Heart right ventricle (tissue), 16 donors: Measurements from ENCODE around the gene LETM1. TPM values are rescaled to one million over a fixed set of nuclear protein-coding genes. Genes with fewer than 3 reads are reported as not detected.
"Not testable (repeated sequence)": the region's sequence is repeated elsewhere in the genome, so short reads cannot be mapped to it uniquely, and the experiment has no call there.

Experiments
- ATAC-seq, 8 donors: fragments of 200-7000 bp; cut with Tn5 transposase; one replicate each; pipeline ENCODE4 v1.9.1; 2020; ENCODE audit warnings: mild to moderate bottlenecking in 8 of 8, moderate library complexity in 8 of 8, moderate number of reproducible peaks in 1 of 8
- DNase-seq, 2 donors: peaks; one replicate each; pipeline ENCODE4 v3.0.0-alpha.2; 2020
- H3K27ac ChIP-seq, 10 donors: fragments of 200-600 bp; sonication (generic) in 2 of 10; one replicate each; pipeline versions ENCODE4 v1.5.0 to v1.8.0; 2020 to 2022; ENCODE audit warnings: mild to moderate bottlenecking in 3 of 10
- H3K27me3 ChIP-seq, 7 donors: fragments of 200-600 bp; one replicate each; pipeline ENCODE4 v1.8.0; 2021 to 2022; ENCODE audit warnings: mild to moderate bottlenecking in 2 of 7
- H3K36me3 ChIP-seq, 9 donors: fragments of 200-600 bp; sonication (generic) in 1 of 9; one replicate each; pipeline versions ENCODE4 v1.5.0 to v1.8.0; 2020 to 2022; ENCODE audit warnings: mild to moderate bottlenecking in 2 of 9
- H3K4me1 ChIP-seq, 9 donors: fragments of 200-600 bp; sonication (generic) in 1 of 9; one replicate each; pipeline versions ENCODE4 v1.5.0 to v1.8.0; 2020 to 2022; ENCODE audit warnings: mild to moderate bottlenecking in 4 of 9
- H3K4me3 ChIP-seq, 10 donors: fragments of 200-600 bp; sonication (generic) in 2 of 10; one replicate each; pipeline versions ENCODE4 v1.5.0 to v1.8.0; 2020 to 2022; ENCODE audit warnings: mild to moderate bottlenecking in 7 of 10, moderate library complexity in 2 of 10
- H3K9me3 ChIP-seq, 11 donors: fragments of 200-600 bp in 10 of 11; sonication (generic) in 2 of 11; one replicate each; pipeline versions ENCODE4 v1.5.0 to v1.8.0; 2013 to 2022; ENCODE audit warnings: mild to moderate bottlenecking in 2 of 11, control low read depth in 1 of 11, moderate library complexity in 1 of 11
- WGBS, 2 donors: extraction: QIAGEN DNeasy Blood & Tissue Kit; methylation state at CpG; one replicate each; pipeline ENCODE4 v1.1.7; 2013; ENCODE audit warnings: inconsistent platforms in 1 of 2; 5-methylcytosine and 5-hydroxymethylcytosine counted together
- intact Hi-C, 10 donors: fragments of 100-400 bp; cut with DNase I; formaldehyde crosslinking; loops; one replicate each; pipeline versions ENCODE4 v1.11.1 to v1.14.2; 2022
- polyA plus RNA-seq, 2 donors: library from polyadenylated mRNA; stranded (reverse); fragments of 200-250 nt; gene quantifications; one replicate each; pipeline ENCODE4 v1.2.3, GENCODE V29; 2013
- total RNA-seq, 10 donors: library from RNA; stranded (reverse); fragmentation: NEBNext Ultra II Directional in 3 of 10; extraction: Animal tissue kit (Norgen Biotek cat#: 25700) in 3 of 10; gene quantifications; one replicate each; pipeline versions ENCODE4 v1.2.1 to v1.2.4, GENCODE V29; 2021 to 2023
- TF ChIP-seq, protein P1 (sequence below), 9 donors: fragments of 200-600 bp; sonication (generic) in 2 of 9; IDR thresholded peaks; one replicate each; pipeline versions ENCODE4 v1.5.0 to v1.8.0; 2021 to 2022; ENCODE audit warnings: antibody characterized with exemption in 9 of 9, mild to moderate bottlenecking in 5 of 9, moderate library complexity in 1 of 9
- donor health status: Arrhythmogenic right ventricular cardiomyopathy.
- donor health status: ischemic (EF 13 %, LVEDD 7.1; RV severe dilation, severe dysfunction).
- donor health status: healthy with polysubstance abuse.
- donor health status: DM: no; HTN: yes; CAD: no.
- donor health status: DM: no; HTN: no; CAD: no.
- donor health status: ischemic (EF 25% LVEDD 6.9; RV normal size, moderate dysfunction).
- donor health status: ischemic (EF 25% LVEDD 5.7; RV mildly dilated, moderate dysfunction).
- donor health status: healthy.
- donor health status: DM: yes; HTN: yes; CAD: no.
- donor health status: Ischemic cardiomyopathy.
- donor health status: ischemic (EF 35%, LVEDD 5.7; RV mildly dilated, moderate dysfunction).
- donor health status: nonischemic (EF 11% LVEDD 7.7; RV severe dilation, severe dysfunction).
- donor health status: DM: yes; HTN: yes; CAD: no.
- donor health status: PGD.
- donor health status: ischemic (EF 29% LVEDD 5.4; RV normal size, mild dysfunction).
- donor health status: nonischemic (EF 23%, LVEDD 6.1; RV moderate dilation, normal function).

LETM1 gene
- total and polyA plus RNA-seq, 12 donors: 23.4 to 53.1 (median 41.2) TPM

DNA sequence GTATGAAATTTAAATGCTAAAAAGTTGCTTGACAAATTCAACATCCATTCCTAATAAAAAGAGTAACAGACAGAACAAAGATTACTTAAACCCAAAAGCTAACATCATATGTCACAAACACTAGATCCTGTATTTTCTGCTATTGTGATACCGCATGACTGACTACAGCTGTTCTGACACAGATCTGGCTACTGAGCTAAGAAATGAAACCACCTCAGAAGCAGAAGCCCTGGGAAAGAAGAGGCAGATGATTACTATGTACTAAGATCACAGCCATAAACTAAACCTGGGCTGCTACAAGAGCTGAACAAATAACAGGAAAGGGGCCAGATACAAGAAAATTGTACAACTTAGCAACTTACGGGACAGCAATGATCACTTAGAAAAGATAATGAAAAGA is 9.4 kb downstream of the LETM1 start:
- H3K36me3 ChIP-seq: peaks cover 0 to 65% (median 1%) of the 10 kb centered on the region in 9 donors
- ATAC-seq: no peak
- DNase-seq: no peak
- TF ChIP-seq, protein P1, sequence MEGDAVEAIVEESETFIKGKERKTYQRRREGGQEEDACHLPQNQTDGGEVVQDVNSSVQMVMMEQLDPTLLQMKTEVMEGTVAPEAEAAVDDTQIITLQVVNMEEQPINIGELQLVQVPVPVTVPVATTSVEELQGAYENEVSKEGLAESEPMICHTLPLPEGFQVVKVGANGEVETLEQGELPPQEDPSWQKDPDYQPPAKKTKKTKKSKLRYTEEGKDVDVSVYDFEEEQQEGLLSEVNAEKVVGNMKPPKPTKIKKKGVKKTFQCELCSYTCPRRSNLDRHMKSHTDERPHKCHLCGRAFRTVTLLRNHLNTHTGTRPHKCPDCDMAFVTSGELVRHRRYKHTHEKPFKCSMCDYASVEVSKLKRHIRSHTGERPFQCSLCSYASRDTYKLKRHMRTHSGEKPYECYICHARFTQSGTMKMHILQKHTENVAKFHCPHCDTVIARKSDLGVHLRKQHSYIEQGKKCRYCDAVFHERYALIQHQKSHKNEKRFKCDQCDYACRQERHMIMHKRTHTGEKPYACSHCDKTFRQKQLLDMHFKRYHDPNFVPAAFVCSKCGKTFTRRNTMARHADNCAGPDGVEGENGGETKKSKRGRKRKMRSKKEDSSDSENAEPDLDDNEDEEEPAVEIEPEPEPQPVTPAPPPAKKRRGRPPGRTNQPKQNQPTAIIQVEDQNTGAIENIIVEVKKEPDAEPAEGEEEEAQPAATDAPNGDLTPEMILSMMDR (IDR thresholded peaks at IDR 0.05): no peak
- H3K27ac ChIP-seq: no peak overlapping the region
- WGBS, 2 donors: 92 to 98% methylated on average over 2 of the region's 2 CpGs
- no peaks in the 10 kb centered on the region for H3K27me3 ChIP-seq
- H3K4me3 ChIP-seq: no peak overlapping the region
- H3K4me1 ChIP-seq: peaks cover 0 to 43% (median 26%) of the 10 kb centered on the region in 9 donors
- intact Hi-C loops: no loop called here
- H3K9me3 ChIP-seq: no peaks in the 10 kb centered on the region

DNA sequence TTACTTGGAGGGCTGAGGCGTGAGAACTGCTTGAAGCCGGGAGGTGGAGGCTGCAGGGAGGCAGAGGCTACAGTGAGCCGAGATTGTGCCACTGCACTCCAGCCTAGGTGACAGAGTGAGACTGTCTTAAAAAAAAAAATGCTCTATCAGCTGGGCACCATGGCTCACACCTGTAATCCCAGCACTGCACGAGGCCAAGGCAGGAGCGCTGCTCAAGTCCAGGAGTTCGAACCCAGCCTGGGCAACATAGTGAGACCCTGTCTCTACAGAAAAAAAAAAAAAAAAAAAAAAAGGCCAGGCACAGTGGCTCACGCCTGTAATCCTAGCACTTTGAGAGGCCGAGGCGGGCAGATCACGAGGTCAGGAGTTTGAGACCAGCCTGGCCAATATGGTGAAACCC is 11.3 kb downstream of the LETM1 start:
- WGBS, 2 donors: 94 to 97% methylated on average over 10 of the region's 10 CpGs
- H3K9me3 ChIP-seq, DNase-seq, H3K4me3 ChIP-seq, intact Hi-C loops, ATAC-seq, H3K27me3 ChIP-seq: not testable (repeated sequence)
- Histone ChIP-seq H3K4me1 (peaks cover 0 to 27% (median 18%) of the 10 kb centered on the region in 9 donors), H3K27ac (peak overlapping the region in 2 of 10 donors; percentile 28 to 47), H3K36me3 (peaks cover 0 to 85% (median 17%) of the 10 kb centered on the region in 9 donors)

DNA sequence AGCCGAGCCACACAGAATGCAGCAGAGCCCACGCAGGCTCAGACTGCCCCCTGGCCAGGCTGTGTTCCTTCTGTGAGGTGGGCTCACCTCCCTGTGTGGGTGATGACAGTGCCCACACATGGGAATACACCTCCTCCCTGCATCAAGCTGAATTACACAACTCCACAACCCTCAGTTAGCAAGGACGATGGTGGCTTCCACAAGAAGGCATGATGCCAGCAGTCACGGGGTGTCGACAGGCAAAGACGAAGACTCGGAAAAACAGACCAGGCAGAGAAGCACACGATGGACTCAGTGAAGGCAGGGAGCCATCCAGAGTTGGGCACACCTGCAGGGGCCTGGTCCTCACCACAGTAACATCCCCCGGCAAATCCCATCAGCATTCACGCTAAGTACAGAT is 12.1 kb downstream of the LETM1 start:
- peak; percentile 54 to 89 (median 81) for ATAC-seq
- Histone ChIP-seq H3K36me3 (peaks cover 0 to 93% (median 24%) of the 10 kb centered on the region in 9 donors), H3K27ac (peak overlapping the region in 7 of 10 donors; percentile 40 to 68 (median 52)), H3K27me3 (no peaks in the 10 kb centered on the region), H3K4me3 (no peak overlapping the region), H3K9me3 (no peaks in the 10 kb centered on the region), H3K4me1 (peaks cover 0 to 27% (median 18%) of the 10 kb centered on the region in 9 donors)
- DNase-seq: peak; percentile 46 to 51
- intact Hi-C loops: loop anchor here in 1 of 10 donors (2.0 kb wide), 1 partner anchor 55 kb away; no protein-coding TSS in a partner anchor
- 26 to 48% methylated on average over 10 of the region's 10 CpGs for WGBS, 2 donors
- TF ChIP-seq, protein P1 (IDR thresholded peaks at IDR 0.05): no peak

DNA sequence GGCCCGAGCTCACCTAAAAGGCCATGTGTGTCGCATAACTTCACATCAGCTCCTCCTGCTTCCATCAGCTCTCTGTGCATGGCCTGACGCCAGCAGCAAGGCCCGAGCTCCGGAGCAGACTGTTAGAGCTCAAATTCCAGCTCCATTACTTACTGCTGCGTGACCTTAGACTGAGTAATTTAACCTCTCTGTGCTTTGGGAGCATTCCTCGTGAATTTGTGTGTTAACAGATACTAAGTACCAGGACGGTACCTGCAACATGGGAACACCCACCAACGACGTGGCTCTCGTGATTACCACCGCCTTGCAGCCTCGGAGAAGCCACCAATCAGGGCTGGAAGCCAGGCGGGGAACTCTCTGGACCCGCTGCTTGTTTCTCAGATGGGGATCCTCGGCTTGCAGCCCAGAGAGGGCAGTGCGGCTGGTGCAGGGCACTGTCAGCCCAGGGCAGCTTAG is 12.9 kb downstream of the LETM1 start:
- H3K36me3 ChIP-seq: peaks cover 0 to 95% (median 24%) of the 10 kb centered on the region in 9 donors
- H3K27me3 ChIP-seq: no peaks in the 10 kb centered on the region
- H3K4me3 ChIP-seq: no peak overlapping the region
- intact Hi-C loops: loop anchor here in 1 of 10 donors (2.0 kb wide), 1 partner anchor 54 kb away; no protein-coding TSS in a partner anchor
- DNase-seq (peak in 1 of 2 donors; percentile 44), ATAC-seq (peak in 7 of 8 donors; percentile 47 to 83 (median 61))
- TF ChIP-seq, protein P1 (IDR thresholded peaks at IDR 0.05): no peak
- WGBS, 2 donors: 53 to 60% methylated on average over 17 of the region's 17 CpGs
- H3K4me1 ChIP-seq: peaks cover 0 to 27% (median 18%) of the 10 kb centered on the region in 9 donors
- peak overlapping the region in 7 of 10 donors; percentile 40 to 68 (median 52) for H3K27ac ChIP-seq
- no peaks in the 10 kb centered on the region for H3K9me3 ChIP-seq

DNA sequence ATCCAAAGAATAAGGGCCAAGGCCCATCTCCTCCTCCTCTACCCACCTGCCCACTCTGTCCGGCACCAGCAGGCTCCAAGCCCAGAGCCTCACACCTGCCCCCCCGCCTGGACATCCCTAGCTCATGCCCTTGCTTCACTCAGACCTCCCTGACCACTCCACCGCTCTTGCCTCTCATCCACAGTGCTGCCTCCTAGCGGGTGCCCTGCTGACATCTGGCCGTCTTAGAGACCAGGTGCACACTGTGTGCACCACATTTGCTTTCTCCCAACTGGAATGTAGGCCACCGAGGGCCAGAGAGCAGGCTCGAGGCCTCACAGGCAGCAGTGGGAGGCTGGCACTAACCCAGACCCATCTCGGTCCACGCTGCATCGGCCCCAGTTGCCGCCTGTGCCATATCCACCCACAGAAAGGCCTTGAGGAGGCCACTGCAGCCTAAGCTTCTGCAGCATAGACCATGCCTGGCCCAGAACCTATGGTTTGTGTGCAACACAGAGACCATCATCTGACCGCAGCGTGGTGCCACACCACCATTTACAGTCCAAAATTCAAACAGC is 13.5 kb downstream of the LETM1 start:
- peak in 6 of 8 donors; percentile 6 to 35 (median 32) for ATAC-seq
- 74 to 80% methylated on average over 13 of the region's 13 CpGs for WGBS, 2 donors
- H3K36me3 ChIP-seq: peaks cover 0 to 95% (median 25%) of the 10 kb centered on the region in 9 donors
- peak overlapping the region in 3 of 10 donors; percentile 40 to 68 (median 67) for H3K27ac ChIP-seq
- no peaks in the 10 kb centered on the region for H3K9me3 ChIP-seq
- peaks cover 0 to 27% (median 18%) of the 10 kb centered on the region in 9 donors for H3K4me1 ChIP-seq
- no peaks in the 10 kb centered on the region for H3K27me3 ChIP-seq
- intact Hi-C loops: loop anchor here in 1 of 10 donors (2.0 kb wide), 1 partner anchor 54 kb away; no protein-coding TSS in a partner anchor
- no peak overlapping the region for H3K4me3 ChIP-seq
- TF ChIP-seq, protein P1 (IDR thresholded peaks at IDR 0.05): peak in 1 of 9 donors; percentile 11
- DNase-seq: no peak
